ENCODE measurements around the gene TSPAN9.

DNA sequence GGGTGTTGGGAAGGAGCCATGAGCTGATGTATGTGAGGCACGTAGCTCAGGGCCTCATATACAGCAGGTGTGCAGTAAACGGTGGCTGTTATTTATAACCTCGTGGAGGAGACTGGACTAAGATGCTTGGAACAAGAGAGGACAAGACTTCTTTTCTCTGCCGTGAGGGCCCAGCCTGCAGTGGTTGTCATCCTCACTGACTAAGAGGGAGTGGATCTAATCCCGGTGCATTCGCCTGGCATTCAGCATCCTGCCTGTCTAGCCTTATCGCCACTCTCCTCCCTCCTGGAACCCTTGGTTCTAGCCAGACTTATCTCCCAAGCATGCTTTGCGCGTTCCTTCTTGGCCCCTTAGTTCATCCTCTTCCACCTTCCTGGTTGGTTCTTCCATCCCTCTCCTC lies 3.9 kb downstream of the TSPAN9 start:
- TF ChIP-seq, protein P1, sequence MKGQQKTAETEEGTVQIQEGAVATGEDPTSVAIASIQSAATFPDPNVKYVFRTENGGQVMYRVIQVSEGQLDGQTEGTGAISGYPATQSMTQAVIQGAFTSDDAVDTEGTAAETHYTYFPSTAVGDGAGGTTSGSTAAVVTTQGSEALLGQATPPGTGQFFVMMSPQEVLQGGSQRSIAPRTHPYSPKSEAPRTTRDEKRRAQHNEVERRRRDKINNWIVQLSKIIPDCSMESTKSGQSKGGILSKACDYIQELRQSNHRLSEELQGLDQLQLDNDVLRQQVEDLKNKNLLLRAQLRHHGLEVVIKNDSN (IDR thresholded peaks at IDR 0.05; ENCODE audit: borderline replicate concordance, extremely low read length, insufficient read depth, low read depth, low read length) = no peak
- TF ChIP-seq, protein P2, sequence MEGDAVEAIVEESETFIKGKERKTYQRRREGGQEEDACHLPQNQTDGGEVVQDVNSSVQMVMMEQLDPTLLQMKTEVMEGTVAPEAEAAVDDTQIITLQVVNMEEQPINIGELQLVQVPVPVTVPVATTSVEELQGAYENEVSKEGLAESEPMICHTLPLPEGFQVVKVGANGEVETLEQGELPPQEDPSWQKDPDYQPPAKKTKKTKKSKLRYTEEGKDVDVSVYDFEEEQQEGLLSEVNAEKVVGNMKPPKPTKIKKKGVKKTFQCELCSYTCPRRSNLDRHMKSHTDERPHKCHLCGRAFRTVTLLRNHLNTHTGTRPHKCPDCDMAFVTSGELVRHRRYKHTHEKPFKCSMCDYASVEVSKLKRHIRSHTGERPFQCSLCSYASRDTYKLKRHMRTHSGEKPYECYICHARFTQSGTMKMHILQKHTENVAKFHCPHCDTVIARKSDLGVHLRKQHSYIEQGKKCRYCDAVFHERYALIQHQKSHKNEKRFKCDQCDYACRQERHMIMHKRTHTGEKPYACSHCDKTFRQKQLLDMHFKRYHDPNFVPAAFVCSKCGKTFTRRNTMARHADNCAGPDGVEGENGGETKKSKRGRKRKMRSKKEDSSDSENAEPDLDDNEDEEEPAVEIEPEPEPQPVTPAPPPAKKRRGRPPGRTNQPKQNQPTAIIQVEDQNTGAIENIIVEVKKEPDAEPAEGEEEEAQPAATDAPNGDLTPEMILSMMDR (IDR thresholded peaks at IDR 0.05 in 2 of 3, conservative IDR thresholded peaks at IDR 0.05 in 1 of 3; ENCODE audit: control insufficient read depth in 2 of 3, extremely low read depth in 1 of 3, insufficient read depth in 1 of 3, low read depth in 3 of 3, low read length in 3 of 3) = no peak
- TF ChIP-seq CBX3 (IDR thresholded peaks at IDR 0.05; ENCODE audit: borderline replicate concordance, low read depth) = no peak
- TF ChIP-seq CREM (IDR thresholded peaks at IDR 0.05; ENCODE audit: low read depth) = no peak
- no peak for TF ChIP-seq FOS (IDR thresholded peaks at IDR 0.05; ENCODE audit: borderline replicate concordance, extremely low read depth, insufficient read length)
